ENCODE measurements around the gene EIF3F.
A peak's percentile ranks its signal among the peaks of the same experiment; 100 is the strongest.

- no peak for TF ChIP-seq ZNF251 (CRISPR knock-in tag; IDR thresholded peaks at IDR 0.05)
- no peak for TF ChIP-seq ZFP1 (CRISPR knock-in tag; IDR thresholded peaks at IDR 0.05)
- no peak for TF ChIP-seq FOXC1 (CRISPR knock-in tag; IDR thresholded peaks at IDR 0.05; ENCODE audit: borderline replicate concordance)
- no peak for TF ChIP-seq HMG20B (CRISPR knock-in tag; conservative IDR thresholded peaks at IDR 0.05)
- TF ChIP-seq ZNF609 (CRISPR knock-in tag; IDR thresholded peaks at IDR 0.05; ENCODE audit: borderline replicate concordance) = no peak
- no peak for TF ChIP-seq GATAD2A (CRISPR knock-in tag; IDR thresholded peaks at IDR 0.05)
- TF ChIP-seq ATF1 (CRISPR knock-in tag; IDR thresholded peaks at IDR 0.05) = no peak
- TF ChIP-seq CTCF (CRISPR knock-in tag; IDR thresholded peaks at IDR 0.05) = peak; percentile 91
These were observed 46.4 kb downstream of the EIF3F start for GRCh38 chr11:8033305-8034105.

Measured in HepG2 (cell line).